Neural progenitor cell (in vitro differentiated cells): Measurements from ENCODE around the gene PARP4. TPM values are rescaled to one million over a fixed set of nuclear protein-coding genes. Genes with fewer than 3 reads are reported as not detected.
"Not testable (repeated sequence)": the region's sequence is repeated elsewhere in the genome, so short reads cannot be mapped to it uniquely, and the experiment has no call there.

Experiments
- DNase-seq: peaks from one replicate; pipeline ENCODE4 v3.0.0-alpha.2; 2016; ENCODE audit warnings: low spot score
- H2AFZ ChIP-seq: fragments of 200-600 bp; sonication (generic); replicated peaks from 2 replicates; pipeline ENCODE4 v1.6.1; 2016; ENCODE audit warnings: antibody characterized with exemption
- H3F3A ChIP-seq: fragments of 200-600 bp; sonication (generic); 2 replicates; pipeline ENCODE4 v1.6.1; 2016; ENCODE audit warnings: antibody characterized with exemption, low read depth
- H3K27ac ChIP-seq: fragments of 200-600 bp; sonication (generic); 2 replicates; pipeline ENCODE4 v1.5.1; 2016; ENCODE audit warnings: mild to moderate bottlenecking
- H3K27me3 ChIP-seq: fragments of 200-600 bp; sonication (generic); 2 replicates; pipeline ENCODE4 v1.6.1; 2016; ENCODE audit warnings: mild to moderate bottlenecking, moderate library complexity
- H3K36me3 ChIP-seq: fragments of 200-600 bp; sonication (generic); 2 replicates; pipeline ENCODE4 v1.5.1; 2016
- H3K4me1 ChIP-seq: fragments of 200-600 bp; sonication (generic); 2 replicates; pipeline ENCODE4 v1.6.1; 2016; ENCODE audit warnings: mixed run types
- H3K4me2 ChIP-seq: fragments of 200-600 bp; sonication (generic); 2 replicates; pipeline ENCODE4 v1.6.1; 2016
- H3K4me3 ChIP-seq: fragments of 200-600 bp; sonication (generic); 2 replicates; pipeline ENCODE4 v1.5.1; 2016
- H3K79me2 ChIP-seq: fragments of 200-600 bp; sonication (generic); 2 replicates; pipeline ENCODE4 v1.6.1; 2016; ENCODE audit warnings: low read depth
- H3K9ac ChIP-seq: fragments of 200-600 bp; sonication (generic); 2 replicates; pipeline ENCODE4 v1.6.1; 2016
- H3K9me3 ChIP-seq: fragments of 200-600 bp; sonication (generic); 2 replicates; pipeline ENCODE4 v1.5.1; 2016; ENCODE audit warnings: low read depth
- H4K20me1 ChIP-seq: fragments of 200-600 bp; sonication (generic); 2 replicates; pipeline ENCODE4 v1.6.1; 2016; ENCODE audit warnings: low read depth
- H3K27ac Mint-ChIP-seq: 3 replicates; pipeline ENCODE4 v1.8.0; 2021; ENCODE audit warnings: mixed read lengths
- H3K27me3 Mint-ChIP-seq: 2 replicates; pipeline ENCODE4 v1.8.0; 2022; ENCODE audit warnings: low read depth, mild to moderate bottlenecking, inconsistent platforms, moderate library complexity, mixed read lengths; ENCODE audit not compliant: insufficient read depth
- H3K36me3 Mint-ChIP-seq: 3 replicates; pipeline ENCODE4 v1.8.0; 2021; ENCODE audit warnings: mixed read lengths
- H3K4me1 Mint-ChIP-seq: 3 replicates; pipeline ENCODE4 v1.8.0; 2021; ENCODE audit warnings: mixed read lengths
- H3K4me3 Mint-ChIP-seq: 3 replicates; pipeline ENCODE4 v1.8.0; 2021; ENCODE audit warnings: mild to moderate bottlenecking, moderate library complexity, mixed read lengths
- H3K9me3 Mint-ChIP-seq: 3 replicates; pipeline ENCODE4 v1.8.0; 2020; ENCODE audit warnings: mixed read lengths
- EZH2 ChIP-seq: fragments of 200-600 bp; sonication (generic); IDR thresholded peaks from 2 replicates; pipeline ENCODE4 v1.6.1; 2017; ENCODE audit warnings: antibody characterized with exemption, mild to moderate bottlenecking, moderate library complexity
- EZH2phosphoT487 ChIP-seq: fragments of 200-600 bp; sonication (generic); IDR thresholded peaks from 2 replicates; pipeline ENCODE4 v1.6.1; 2017; ENCODE audit warnings: antibody characterized with exemption
- total RNA-seq: library from RNA; depleted of rRNA; stranded (reverse); fragments of >200 nt; gene quantifications from 2 replicates; pipeline ENCODE4 v1.2.3, GENCODE V29; 2015; ENCODE audit warnings: low replicate concordance
- TF ChIP-seq, protein P1 (sequence below): fragments of 200-600 bp; sonication (generic); IDR thresholded peaks from 2 replicates; pipeline ENCODE4 v1.5.1; 2017; ENCODE audit warnings: antibody characterized with exemption, mild to moderate bottlenecking

The PARP4 gene
- 40.2 and 44.6 TPM in 2 replicates for total RNA-seq

GRCh38 chr13:24512197-24512907, at the start of gene PARP4:
Gene PARP4, minus strand, starts transcription at chr13:24512778. Its CDS starts 9,002 bp downstream, at chr13:24503776.
- peaks cover 18% of the 10 kb centered on the region for H3K4me1 Mint-ChIP-seq
- Histone ChIP-seq H3K4me1 (peaks cover 5% of the 10 kb centered on the region), H3K9ac (peak within 1 kb of the TSS; percentile 43), H3K27me3 (no peaks in the 10 kb centered on the region), H4K20me1 (no peaks in the 10 kb centered on the region), H3K9me3 (no peaks in the 10 kb centered on the region), H3K4me3 (peak within 1 kb of the TSS; percentile 66), H3F3A (no peaks in the 10 kb centered on the region), H3K36me3 (no peaks in the 10 kb centered on the region), H2AFZ (peak within 1 kb of the TSS; percentile 94), H3K4me2 (peak within 1 kb of the TSS; percentile 83), H3K79me2 (peaks cover 45% of the 10 kb centered on the region), H3K27ac (no peak within 1 kb of the TSS)
- peak within 1 kb of the TSS; percentile 86 for H3K4me3 Mint-ChIP-seq
- peak within 1 kb of the TSS; percentile 13 for H3K27ac Mint-ChIP-seq
- peak; percentile 85 for DNase-seq
- H3K36me3 Mint-ChIP-seq, result peaks cover 8% of the 10 kb centered on the region
- peaks cover 6% of the 10 kb centered on the region for H3K9me3 Mint-ChIP-seq
- no peaks in the 10 kb centered on the region for H3K27me3 Mint-ChIP-seq
- TF ChIP-seq, protein P1, sequence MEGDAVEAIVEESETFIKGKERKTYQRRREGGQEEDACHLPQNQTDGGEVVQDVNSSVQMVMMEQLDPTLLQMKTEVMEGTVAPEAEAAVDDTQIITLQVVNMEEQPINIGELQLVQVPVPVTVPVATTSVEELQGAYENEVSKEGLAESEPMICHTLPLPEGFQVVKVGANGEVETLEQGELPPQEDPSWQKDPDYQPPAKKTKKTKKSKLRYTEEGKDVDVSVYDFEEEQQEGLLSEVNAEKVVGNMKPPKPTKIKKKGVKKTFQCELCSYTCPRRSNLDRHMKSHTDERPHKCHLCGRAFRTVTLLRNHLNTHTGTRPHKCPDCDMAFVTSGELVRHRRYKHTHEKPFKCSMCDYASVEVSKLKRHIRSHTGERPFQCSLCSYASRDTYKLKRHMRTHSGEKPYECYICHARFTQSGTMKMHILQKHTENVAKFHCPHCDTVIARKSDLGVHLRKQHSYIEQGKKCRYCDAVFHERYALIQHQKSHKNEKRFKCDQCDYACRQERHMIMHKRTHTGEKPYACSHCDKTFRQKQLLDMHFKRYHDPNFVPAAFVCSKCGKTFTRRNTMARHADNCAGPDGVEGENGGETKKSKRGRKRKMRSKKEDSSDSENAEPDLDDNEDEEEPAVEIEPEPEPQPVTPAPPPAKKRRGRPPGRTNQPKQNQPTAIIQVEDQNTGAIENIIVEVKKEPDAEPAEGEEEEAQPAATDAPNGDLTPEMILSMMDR, result peak; percentile 19
- no peak for TF ChIP-seq EZH2
- TF ChIP-seq EZH2phosphoT487, result peak; percentile 50

GRCh38 chr13:24560579-24561187, 48.1 kb upstream of the PARP4 start:
- H4K20me1 ChIP-seq, H3K9ac ChIP-seq, DNase-seq, H3K27ac ChIP-seq, H3K4me3 ChIP-seq, H3K27me3 Mint-ChIP-seq, H3K9me3 Mint-ChIP-seq, H3K4me2 ChIP-seq, H3K4me1 ChIP-seq, H3F3A ChIP-seq, H3K4me1 Mint-ChIP-seq, H3K36me3 Mint-ChIP-seq, H3K79me2 ChIP-seq, H3K27ac Mint-ChIP-seq, H3K9me3 ChIP-seq, H3K36me3 ChIP-seq, H3K4me3 Mint-ChIP-seq, H3K27me3 ChIP-seq, H2AFZ ChIP-seq: not testable (repeated sequence)

GRCh38 chr13:24559431-24560218, 47.0 kb upstream of the PARP4 start:
- H3K79me2 ChIP-seq, H3K4me3 Mint-ChIP-seq, H3K4me1 Mint-ChIP-seq, H3K4me1 ChIP-seq, H4K20me1 ChIP-seq, H3K4me2 ChIP-seq, H3K9me3 Mint-ChIP-seq, H3K9me3 ChIP-seq, H3F3A ChIP-seq, H2AFZ ChIP-seq, DNase-seq, H3K27ac ChIP-seq, H3K27me3 Mint-ChIP-seq, H3K36me3 Mint-ChIP-seq, H3K27me3 ChIP-seq, H3K36me3 ChIP-seq, H3K9ac ChIP-seq, H3K4me3 ChIP-seq, H3K27ac Mint-ChIP-seq: not testable (repeated sequence)

DNA sequence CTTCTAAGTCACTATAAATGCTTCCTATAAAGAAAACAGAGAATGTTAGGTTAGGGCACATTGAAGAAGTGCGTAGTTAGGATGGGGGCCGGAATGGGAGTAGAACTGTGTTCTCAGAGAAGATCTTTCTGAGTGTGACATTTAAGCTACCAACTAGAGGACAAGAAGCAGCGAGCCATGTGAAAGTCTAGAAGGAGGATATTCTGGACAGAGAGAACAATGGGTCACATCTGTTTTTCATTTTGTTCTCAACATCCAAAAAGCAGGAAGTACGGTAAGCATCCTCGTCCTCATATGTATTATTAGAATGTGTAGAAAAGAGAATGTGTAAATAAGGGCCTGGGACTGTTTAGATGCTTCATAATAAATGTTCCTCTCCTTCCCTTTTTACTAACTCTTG, 44.5 kb upstream of the PARP4 start:
- H3K4me3 ChIP-seq, result no peak overlapping the region
- TF ChIP-seq, protein P1, result no peak
- no peak for TF ChIP-seq EZH2phosphoT487
- TF ChIP-seq EZH2, result no peak

GRCh38 chr13:24553892-24554291, 41.3 kb upstream of the PARP4 start:
- not testable (repeated sequence) for H2AFZ ChIP-seq, H3K4me1 Mint-ChIP-seq, H3K9me3 ChIP-seq, H4K20me1 ChIP-seq, H3K27ac ChIP-seq, H3K27ac Mint-ChIP-seq, H3K4me1 ChIP-seq, H3K36me3 Mint-ChIP-seq, H3K27me3 ChIP-seq, H3K9me3 Mint-ChIP-seq, H3F3A ChIP-seq, H3K4me3 ChIP-seq, H3K4me2 ChIP-seq, H3K27me3 Mint-ChIP-seq, H3K9ac ChIP-seq, H3K36me3 ChIP-seq, H3K79me2 ChIP-seq, H3K4me3 Mint-ChIP-seq, DNase-seq

More for the DNA sequence above, 44.5 kb upstream of the PARP4 start:
- no peak overlapping the region for H3K9ac ChIP-seq
- H3K27me3 ChIP-seq, result peaks cover 5% of the 10 kb centered on the region
- H3K27ac Mint-ChIP-seq, result no peak overlapping the region
- no peak overlapping the region for H3K4me2 ChIP-seq
- H4K20me1 ChIP-seq, result no peaks in the 10 kb centered on the region
- H3K36me3 Mint-ChIP-seq, result peaks cover 3% of the 10 kb centered on the region
- peaks cover 10% of the 10 kb centered on the region for H3K27me3 Mint-ChIP-seq
- no peaks in the 10 kb centered on the region for H3K4me1 ChIP-seq
- DNase-seq, result no peak
- no peaks in the 10 kb centered on the region for H3K79me2 ChIP-seq
- H3K36me3 ChIP-seq, result no peaks in the 10 kb centered on the region
- H3F3A ChIP-seq, result no peaks in the 10 kb centered on the region
- H3K27ac ChIP-seq, result no peak overlapping the region
- no peak overlapping the region for H2AFZ ChIP-seq
- H3K9me3 ChIP-seq, result peaks cover 6% of the 10 kb centered on the region
- peaks cover 10% of the 10 kb centered on the region for H3K9me3 Mint-ChIP-seq
- no peak overlapping the region for H3K4me3 Mint-ChIP-seq
- H3K4me1 Mint-ChIP-seq, result no peaks in the 10 kb centered on the region
